HEK293 (cell line): ENCODE results near the gene PPP1R1C.

ENCODE experiments used
- CTCF ChIA-PET: fragments of 350-600 bp; formaldehyde crosslinking; extraction: SDS; loops from one replicate; lab custom pipeline; 2021; ENCODE audit warnings: antibody characterized with exemption; lab: Yijun Ruan, JAX
- POLR2A ChIA-PET: fragments of 300-600 bp; formaldehyde crosslinking; extraction: SDS; loops from one replicate; lab custom pipeline; 2020; ENCODE audit warnings: antibody characterized with exemption, inconsistent platforms; lab: Yijun Ruan, JAX
- H3K27ac ChIP-seq: fragments of 200-500 bp; sonication (Bioruptor generic); 2 replicates; pipeline ENCODE4 v1.5.1; 2014; ENCODE audit warnings: low read depth, low read length, control low read depth, inconsistent platforms; ENCODE audit errors: extremely low read depth
- H3K36me3 ChIP-seq, 2 experiments: fragments of 200-500 bp in 1 of 2; sonication (Bioruptor generic) in 1 of 2; 1 replicate in 1 of 2; 2 replicates in 1 of 2; pipeline ENCODE4 v1.5.1; 2014 to 2017; ENCODE audit warnings: inconsistent platforms in 2 of 2, low read length in 2 of 2; ENCODE audit not compliant: control insufficient read depth in 2 of 2, insufficient read depth in 1 of 2
- H3K4me1 ChIP-seq: fragments of 200-500 bp; sonication (Bioruptor generic); 2 replicates; pipeline ENCODE4 v1.5.1; 2014; ENCODE audit warnings: mild to moderate bottlenecking, low read length, inconsistent platforms; ENCODE audit not compliant: control insufficient read depth, insufficient read depth
- H3K4me3 ChIP-seq: 2 replicates; pipeline ENCODE4 v1.5.1; 2011; ENCODE audit warnings: low read depth, mild to moderate bottlenecking, control low read depth, low read length, moderate library complexity
- H3K9me3 ChIP-seq: fragments of 200-500 bp; sonication (Bioruptor generic); 2 replicates; pipeline ENCODE4 v1.5.1; 2014; ENCODE audit warnings: low read depth, low read length, inconsistent platforms; ENCODE audit not compliant: control insufficient read depth, insufficient read depth
- EGR2 ChIP-seq: fragments of 450-650 bp; formaldehyde crosslinking; IDR thresholded peaks from 2 replicates; pipeline ENCODE4 v1.5.1; 2016; ENCODE audit warnings: low read depth, missing biosample characterization, missing genetic modification characterization
- HOXA7 ChIP-seq: sonication (generic); formaldehyde crosslinking; IDR thresholded peaks from 2 replicates; pipeline ENCODE4 v1.8.1; 2022; ENCODE audit warnings: missing genetic modification reagents, borderline replicate concordance
- HOXD13 ChIP-seq: sonication (generic); formaldehyde crosslinking; IDR thresholded peaks from 2 replicates; pipeline ENCODE4 v1.8.0; 2022; ENCODE audit warnings: missing genetic modification reagents, borderline replicate concordance
- KLF9 ChIP-seq: fragments of 450-650 bp; formaldehyde crosslinking; IDR thresholded peaks from 2 replicates; pipeline ENCODE4 v1.5.1; 2016; ENCODE audit warnings: missing biosample characterization, missing genetic modification characterization, low read depth
- SP7 ChIP-seq: fragments of 450-650 bp; formaldehyde crosslinking; IDR thresholded peaks from 2 replicates; pipeline ENCODE4 v1.5.1; 2016; ENCODE audit warnings: missing biosample characterization, missing genetic modification characterization
- ZNF169 ChIP-seq: fragments of 450-650 bp; formaldehyde crosslinking; IDR thresholded peaks from 2 replicates; pipeline ENCODE4 v1.5.1; 2016; ENCODE audit warnings: missing biosample characterization, missing genetic modification characterization
- ZNF18 ChIP-seq: fragments of 450-650 bp; formaldehyde crosslinking; IDR thresholded peaks from 2 replicates; pipeline ENCODE4 v1.5.1; 2016; ENCODE audit warnings: missing biosample characterization, missing genetic modification characterization
- ZNF19 ChIP-seq: fragments of 450-650 bp; formaldehyde crosslinking; IDR thresholded peaks from 2 replicates; pipeline ENCODE4; 2016; ENCODE audit warnings: missing biosample characterization, missing genetic modification characterization, low read depth
- ZNF302 ChIP-seq: fragments of 450-650 bp; formaldehyde crosslinking; IDR thresholded peaks from 2 replicates; pipeline ENCODE4 v1.5.1; 2016; ENCODE audit warnings: missing biosample characterization, missing genetic modification characterization, low read depth
- ZNF514 ChIP-seq: fragments of 450-650 bp; formaldehyde crosslinking; IDR thresholded peaks from 2 replicates; pipeline ENCODE4 v1.5.1; 2016; ENCODE audit warnings: missing biosample characterization, missing genetic modification characterization
- ZNF548 ChIP-seq: fragments of 450-650 bp; formaldehyde crosslinking; IDR thresholded peaks from 2 replicates; pipeline ENCODE4 v1.5.1; 2016; ENCODE audit warnings: missing biosample characterization, missing genetic modification characterization
- ZSCAN18 ChIP-seq: fragments of 450-650 bp; formaldehyde crosslinking; IDR thresholded peaks from 2 replicates; pipeline ENCODE4 v1.5.1; 2016; ENCODE audit warnings: missing biosample characterization, missing genetic modification characterization
- TF ChIP-seq, protein P1 (sequence below): fragments of 450-650 bp; formaldehyde crosslinking; IDR thresholded peaks from 2 replicates; pipeline ENCODE4 v1.5.1; 2016; ENCODE audit warnings: missing biosample characterization, missing genetic modification characterization
- TF ChIP-seq, protein P2 (sequence below): fragments of 450-650 bp; formaldehyde crosslinking; IDR thresholded peaks from 2 replicates; pipeline ENCODE4 v1.5.1; 2017; ENCODE audit warnings: missing biosample characterization, mild to moderate bottlenecking, missing genetic modification characterization, moderate library complexity
- TF ChIP-seq, protein P3 (sequence below): fragments of 450-650 bp; formaldehyde crosslinking; IDR thresholded peaks from 2 replicates; pipeline ENCODE4 v1.5.1; 2017; ENCODE audit warnings: missing biosample characterization, missing genetic modification characterization
- TF ChIP-seq, protein P4 (sequence below): fragments of 450-650 bp; formaldehyde crosslinking; IDR thresholded peaks from 2 replicates; pipeline ENCODE4 v1.5.1; 2016; ENCODE audit warnings: missing biosample characterization, missing genetic modification characterization

The PPP1R1C gene

GRCh38 chr2:181995289-181995688 is 9.6 kb downstream of the PPP1R1C start (continued):
- no peak for TF ChIP-seq ZNF19 (tag by site-specific recombination)

- Histone ChIP-seq H3K9me3 (no peaks in the 10 kb centered on the region), H3K36me3 (no peaks in the 10 kb centered on the region), H3K4me1 (no peaks in the 10 kb centered on the region), H3K27ac (no peak overlapping the region), H3K4me3 (no peak overlapping the region)
- TF ChIP-seq SP7 (tag by site-specific recombination) (peak; percentile 82), KLF9 (tag by site-specific recombination) (no peak)
- ChIA-PET POLR2A (no interaction called here), CTCF (no interaction called here)
Measured at GRCh38 chr2:181998041-181998835, 12.6 kb downstream of the PPP1R1C start.

- H3K27ac ChIP-seq = no peak overlapping the region
- ChIA-PET POLR2A (no interaction called here), CTCF (interaction anchor here (0.5 to 1.0 kb wide), 2 partner anchors 10 to 261 kb away, joined by 3 to 5 read pairs; no protein-coding TSS in a partner anchor)
- no peak overlapping the region for H3K4me3 ChIP-seq
- no peaks in the 10 kb centered on the region for H3K36me3 ChIP-seq
- no peaks in the 10 kb centered on the region for H3K4me1 ChIP-seq
- TF ChIP-seq, protein P1, sequence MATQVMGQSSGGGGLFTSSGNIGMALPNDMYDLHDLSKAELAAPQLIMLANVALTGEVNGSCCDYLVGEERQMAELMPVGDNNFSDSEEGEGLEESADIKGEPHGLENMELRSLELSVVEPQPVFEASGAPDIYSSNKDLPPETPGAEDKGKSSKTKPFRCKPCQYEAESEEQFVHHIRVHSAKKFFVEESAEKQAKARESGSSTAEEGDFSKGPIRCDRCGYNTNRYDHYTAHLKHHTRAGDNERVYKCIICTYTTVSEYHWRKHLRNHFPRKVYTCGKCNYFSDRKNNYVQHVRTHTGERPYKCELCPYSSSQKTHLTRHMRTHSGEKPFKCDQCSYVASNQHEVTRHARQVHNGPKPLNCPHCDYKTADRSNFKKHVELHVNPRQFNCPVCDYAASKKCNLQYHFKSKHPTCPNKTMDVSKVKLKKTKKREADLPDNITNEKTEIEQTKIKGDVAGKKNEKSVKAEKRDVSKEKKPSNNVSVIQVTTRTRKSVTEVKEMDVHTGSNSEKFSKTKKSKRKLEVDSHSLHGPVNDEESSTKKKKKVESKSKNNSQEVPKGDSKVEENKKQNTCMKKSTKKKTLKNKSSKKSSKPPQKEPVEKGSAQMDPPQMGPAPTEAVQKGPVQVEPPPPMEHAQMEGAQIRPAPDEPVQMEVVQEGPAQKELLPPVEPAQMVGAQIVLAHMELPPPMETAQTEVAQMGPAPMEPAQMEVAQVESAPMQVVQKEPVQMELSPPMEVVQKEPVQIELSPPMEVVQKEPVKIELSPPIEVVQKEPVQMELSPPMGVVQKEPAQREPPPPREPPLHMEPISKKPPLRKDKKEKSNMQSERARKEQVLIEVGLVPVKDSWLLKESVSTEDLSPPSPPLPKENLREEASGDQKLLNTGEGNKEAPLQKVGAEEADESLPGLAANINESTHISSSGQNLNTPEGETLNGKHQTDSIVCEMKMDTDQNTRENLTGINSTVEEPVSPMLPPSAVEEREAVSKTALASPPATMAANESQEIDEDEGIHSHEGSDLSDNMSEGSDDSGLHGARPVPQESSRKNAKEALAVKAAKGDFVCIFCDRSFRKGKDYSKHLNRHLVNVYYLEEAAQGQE = no peak
- TF ChIP-seq ZNF514 (tag by site-specific recombination) = no peak
- no peak for TF ChIP-seq EGR2
- no peak for TF ChIP-seq HOXA7 (CRISPR knock-in tag)
- TF ChIP-seq ZNF302 (tag by site-specific recombination) = no peak
- TF ChIP-seq, protein P2, sequence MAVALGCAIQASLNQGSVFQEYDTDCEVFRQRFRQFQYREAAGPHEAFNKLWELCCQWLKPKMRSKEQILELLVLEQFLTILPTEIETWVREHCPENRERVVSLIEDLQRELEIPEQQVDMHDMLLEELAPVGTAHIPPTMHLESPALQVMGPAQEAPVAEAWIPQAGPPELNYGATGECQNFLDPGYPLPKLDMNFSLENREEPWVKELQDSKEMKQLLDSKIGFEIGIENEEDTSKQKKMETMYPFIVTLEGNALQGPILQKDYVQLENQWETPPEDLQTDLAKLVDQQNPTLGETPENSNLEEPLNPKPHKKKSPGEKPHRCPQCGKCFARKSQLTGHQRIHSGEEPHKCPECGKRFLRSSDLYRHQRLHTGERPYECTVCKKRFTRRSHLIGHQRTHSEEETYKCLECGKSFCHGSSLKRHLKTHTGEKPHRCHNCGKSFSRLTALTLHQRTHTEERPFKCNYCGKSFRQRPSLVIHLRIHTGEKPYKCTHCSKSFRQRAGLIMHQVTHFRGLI = no peak
- TF ChIP-seq, protein P3, sequence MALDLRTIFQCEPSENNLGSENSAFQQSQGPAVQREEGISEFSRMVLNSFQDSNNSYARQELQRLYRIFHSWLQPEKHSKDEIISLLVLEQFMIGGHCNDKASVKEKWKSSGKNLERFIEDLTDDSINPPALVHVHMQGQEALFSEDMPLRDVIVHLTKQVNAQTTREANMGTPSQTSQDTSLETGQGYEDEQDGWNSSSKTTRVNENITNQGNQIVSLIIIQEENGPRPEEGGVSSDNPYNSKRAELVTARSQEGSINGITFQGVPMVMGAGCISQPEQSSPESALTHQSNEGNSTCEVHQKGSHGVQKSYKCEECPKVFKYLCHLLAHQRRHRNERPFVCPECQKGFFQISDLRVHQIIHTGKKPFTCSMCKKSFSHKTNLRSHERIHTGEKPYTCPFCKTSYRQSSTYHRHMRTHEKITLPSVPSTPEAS (tag by site-specific recombination) = no peak
- TF ChIP-seq, protein P4, sequence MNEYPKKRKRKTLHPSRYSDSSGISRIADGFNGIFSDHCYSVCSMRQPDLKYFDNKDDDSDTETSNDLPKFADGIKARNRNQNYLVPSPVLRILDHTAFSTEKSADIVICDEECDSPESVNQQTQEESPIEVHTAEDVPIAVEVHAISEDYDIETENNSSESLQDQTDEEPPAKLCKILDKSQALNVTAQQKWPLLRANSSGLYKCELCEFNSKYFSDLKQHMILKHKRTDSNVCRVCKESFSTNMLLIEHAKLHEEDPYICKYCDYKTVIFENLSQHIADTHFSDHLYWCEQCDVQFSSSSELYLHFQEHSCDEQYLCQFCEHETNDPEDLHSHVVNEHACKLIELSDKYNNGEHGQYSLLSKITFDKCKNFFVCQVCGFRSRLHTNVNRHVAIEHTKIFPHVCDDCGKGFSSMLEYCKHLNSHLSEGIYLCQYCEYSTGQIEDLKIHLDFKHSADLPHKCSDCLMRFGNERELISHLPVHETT (tag by site-specific recombination) = no peak
- no peak for TF ChIP-seq HOXD13 (CRISPR knock-in tag)
- TF ChIP-seq ZSCAN18 (tag by site-specific recombination) = no peak
- no peak for TF ChIP-seq ZNF548 (tag by site-specific recombination)
- no peak for TF ChIP-seq ZNF18 (tag by site-specific recombination)
- no peak for TF ChIP-seq ZNF169 (tag by site-specific recombination)
- H3K9me3 ChIP-seq = no peaks in the 10 kb centered on the region
Measured at GRCh38 chr2:181998891-181999654, 13.4 kb downstream of the PPP1R1C start.
